OCI-LY7 (cell line): ENCODE results near the gene USP6NL. TPM values are rescaled to one million over a fixed set of nuclear protein-coding genes. Genes with fewer than 3 reads are reported as not detected.

Source experiments
- BruUV-seq: library from RNA; stranded (reverse); fragments of 400-500 nt; replicated peaks from 2 replicates; lab custom pipeline; 2021; lab: Mats Ljungman, UMichigan
- CTCF ChIA-PET: fragments of 300-600 bp; sonication (Branson Sonifier 250); formaldehyde crosslinking; loops from one replicate; lab custom pipeline; 2022; ENCODE audit warnings: antibody characterized with exemption; ENCODE audit not compliant: unreplicated experiment; lab: Charles Lee
- POLR2A ChIA-PET: fragments of 300-600 bp; sonication (Branson Sonifier 250); formaldehyde crosslinking; loops from one replicate; lab custom pipeline; 2022; ENCODE audit warnings: antibody characterized with exemption; lab: Charles Lee
- DNase-seq: peaks from one replicate; pipeline ENCODE4 v3.0.0-alpha.2; 2015; ENCODE audit warnings: low spot score
- H2AFZ ChIP-seq: fragments of 200-600 bp; sonication (generic), shearing (Covaris generic); 2 replicates; pipeline ENCODE4 v1.6.1; 2014; ENCODE audit warnings: mild to moderate bottlenecking, antibody characterized with exemption, low read length, moderate library complexity
- H3K27ac ChIP-seq: fragments of 200-600 bp; sonication (generic); 2 replicates; pipeline ENCODE4 v1.5.1; 2014; ENCODE audit warnings: mixed run types, low read depth, mild to moderate bottlenecking, moderate library complexity, low read length, inconsistent platforms; ENCODE audit not compliant: poor library complexity, severe bottlenecking
- H3K36me3 ChIP-seq: fragments of 200-600 bp; sonication (generic); 2 replicates; pipeline ENCODE4 v1.6.1; 2014; ENCODE audit warnings: mild to moderate bottlenecking, antibody characterized with exemption, low read length, moderate library complexity, mixed read lengths; ENCODE audit not compliant: insufficient read depth
- H3K4me1 ChIP-seq: fragments of 200-600 bp; sonication (generic); 2 replicates; pipeline ENCODE4 v1.5.1; 2014; ENCODE audit warnings: mild to moderate bottlenecking, low read length; ENCODE audit not compliant: insufficient read depth, poor library complexity, severe bottlenecking
- H3K4me2 ChIP-seq: fragments of 200-600 bp; sonication (generic); 2 replicates; pipeline ENCODE4 v1.6.1; 2014; ENCODE audit warnings: mild to moderate bottlenecking, low read length
- H3K4me3 ChIP-seq: fragments of 200-600 bp; sonication (generic); 2 replicates; pipeline ENCODE4 v1.5.1; 2014; ENCODE audit warnings: mild to moderate bottlenecking, low read depth, low read length; ENCODE audit not compliant: poor library complexity, severe bottlenecking
- H3K79me2 ChIP-seq: fragments of 200-600 bp; sonication (generic); 2 replicates; pipeline ENCODE4 v1.6.1; 2016; ENCODE audit warnings: low read depth, mild to moderate bottlenecking, low read length, moderate library complexity, mixed read lengths; ENCODE audit not compliant: insufficient read depth
- H3K9me2 ChIP-seq: fragments of 200-600 bp; sonication (generic); 2 replicates; pipeline ENCODE4 v1.6.1; 2016; ENCODE audit warnings: mild to moderate bottlenecking, low read length, mixed read lengths; ENCODE audit not compliant: insufficient read depth
- H3K9me3 ChIP-seq: fragments of 200-600 bp; sonication (generic); 2 replicates; pipeline ENCODE4 v1.6.1; 2014; ENCODE audit warnings: mild to moderate bottlenecking, mixed run types, low read length, mixed read lengths
- H4K20me1 ChIP-seq: fragments of 200-600 bp; sonication (generic); 2 replicates; pipeline ENCODE4 v1.6.1; 2014; ENCODE audit warnings: mild to moderate bottlenecking, antibody characterized with exemption, low read length, moderate library complexity, mixed read lengths; ENCODE audit not compliant: insufficient read depth
- CTCF ChIP-seq: fragments of 200-600 bp; sonication (generic); conservative IDR thresholded peaks from 2 replicates; pipeline ENCODE4 v1.5.1; 2014; ENCODE audit warnings: mild to moderate bottlenecking, antibody characterized with exemption, low read length, moderate library complexity, mixed read lengths
- EZH2phosphoT487 ChIP-seq: fragments of 200-600 bp; sonication (generic); IDR thresholded peaks from 2 replicates; pipeline ENCODE4 v1.6.1; 2018; ENCODE audit warnings: low read depth, borderline replicate concordance, mild to moderate bottlenecking, mixed run types, antibody characterized with exemption, low read length, moderate library complexity, mixed read lengths
- intact Hi-C: fragments of 100-400 bp; cut with micrococcal nuclease; formaldehyde crosslinking; loops from one replicate; pipeline ENCODE4 v1.10.0; 2022; ENCODE audit not compliant: unreplicated experiment
- total RNA-seq, 2 experiments: library from RNA; depleted of rRNA in 1 of 2; stranded (reverse); fragments of >200 nt in 1 of 2; shearing (Covaris generic) in 1 of 2; gene quantifications; 2 replicates each; pipeline ENCODE4 v1.2.3, GENCODE V29; 2014 to 2022

USP6NL gene
- total RNA-seq, 2 experiments from 2014 or later = 41.7 to 59.7 TPM

GRCh38 chr10:11587722-11588259 is 23.7 kb downstream of the USP6NL start:
- TF ChIP-seq CTCF = no peak
- no peak for TF ChIP-seq EZH2phosphoT487
- peaks cover 11% of the 10 kb centered on the region; the same call in 1 of the 2 replicates for H4K20me1 ChIP-seq
- peaks cover 85% of the 10 kb centered on the region for H3K36me3 ChIP-seq
- no peak for DNase-seq
- intact Hi-C loops = no loop called here
- no peak overlapping the region for H3K27ac ChIP-seq
- H3K4me2 ChIP-seq = no peak overlapping the region
- H2AFZ ChIP-seq = no peak overlapping the region
- H3K79me2 ChIP-seq = peaks cover 100% of the 10 kb centered on the region
- no peak overlapping the region for H3K4me3 ChIP-seq
- CTCF ChIA-PET = no interaction called here
- peaks cover 21% of the 10 kb centered on the region for H3K4me1 ChIP-seq
- no TSS peak for BruUV-seq
- peaks cover 23% of the 10 kb centered on the region for H3K9me3 ChIP-seq
- H3K9me2 ChIP-seq = no peaks in the 10 kb centered on the region
- POLR2A ChIA-PET = interaction anchor here (0.9 to 3.6 kb wide), 5 partner anchors 8 to 133 kb away, joined by 3 to 17 read pairs (median 8); no protein-coding TSS in a partner anchor

GRCh38 chr10:11586170-11586569 is 25.3 kb downstream of the USP6NL start:
- intact Hi-C loops = no loop called here
- no peak overlapping the region for H3K4me3 ChIP-seq
- TF ChIP-seq EZH2phosphoT487 (no peak), CTCF (no peak)
- peaks cover 11% of the 10 kb centered on the region; the same call in 1 of the 2 replicates for H4K20me1 ChIP-seq
- peaks cover 91% of the 10 kb centered on the region for H3K36me3 ChIP-seq
- peaks cover 23% of the 10 kb centered on the region for H3K9me3 ChIP-seq
- peaks cover 21% of the 10 kb centered on the region for H3K4me1 ChIP-seq
- BruUV-seq = no TSS peak
- ChIA-PET POLR2A (interaction anchor here (0.7 to 1.6 kb wide), 3 partner anchors 10 to 1431 kb away, joined by 3 to 4 read pairs (median 4); no protein-coding TSS in a partner anchor), CTCF (interaction anchor here (1.3 kb wide), 1 partner anchor 9 kb away, joined by 3 read pairs; no protein-coding TSS in a partner anchor)
- no peak for DNase-seq
- no peak overlapping the region for H2AFZ ChIP-seq
- no peak overlapping the region for H3K27ac ChIP-seq
- no peak overlapping the region for H3K4me2 ChIP-seq
- peaks cover 100% of the 10 kb centered on the region for H3K79me2 ChIP-seq
- H3K9me2 ChIP-seq = no peaks in the 10 kb centered on the region

- POLR2A ChIA-PET = interaction anchor here (0.9 to 1.3 kb wide), 2 partner anchors 9 to 13 kb away, joined by 3 to 4 read pairs; no protein-coding TSS in a partner anchor
- Histone ChIP-seq H3K9me2 (no peaks in the 10 kb centered on the region), H3K9me3 (peaks cover 22% of the 10 kb centered on the region)
Measured at GRCh38 chr10:11581213-11581612, 30.2 kb downstream of the USP6NL start.

More at GRCh38 chr10:11581213-11581612, 30.2 kb downstream of the USP6NL start:
- CTCF ChIA-PET = no interaction called here
- Histone ChIP-seq H3K4me2 (no peak overlapping the region), H3K27ac (no peak overlapping the region), H3K4me3 (no peak overlapping the region), H3K79me2 (peaks cover 100% of the 10 kb centered on the region), H3K4me1 (peaks cover 18% of the 10 kb centered on the region), H4K20me1 (peaks cover 15% of the 10 kb centered on the region; the same call in 1 of the 2 replicates), H3K36me3 (peaks cover 86% of the 10 kb centered on the region), H2AFZ (no peak overlapping the region)
- TF ChIP-seq CTCF = no peak
- no peak for TF ChIP-seq EZH2phosphoT487
- no peak for DNase-seq
- BruUV-seq = no TSS peak
- intact Hi-C loops = no loop called here
